ENCODE data around the gene TRPC4AP.

The TRPC4AP gene

DNA sequence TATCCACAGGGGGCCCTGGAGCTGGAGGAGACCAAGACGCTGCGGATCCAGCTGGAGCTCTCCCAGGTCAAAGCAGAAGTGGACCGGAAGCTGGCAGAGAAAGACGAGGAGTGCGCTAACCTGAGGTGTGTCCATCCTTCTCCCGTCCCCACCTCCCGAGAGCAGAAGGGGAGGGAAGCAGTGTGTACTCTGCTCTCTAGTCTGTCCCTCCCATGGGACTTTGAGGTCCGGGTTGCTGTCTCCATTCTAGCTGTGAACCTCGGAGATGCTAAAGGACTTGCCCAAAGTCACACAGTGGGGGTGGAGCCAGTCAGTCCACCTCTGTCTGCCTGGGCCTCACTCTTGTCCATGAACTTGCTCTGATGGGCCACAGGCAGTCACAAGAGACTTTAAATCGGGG is 92.8 kb downstream of the TRPC4AP start:
- no peak for DNase-seq

DNA sequence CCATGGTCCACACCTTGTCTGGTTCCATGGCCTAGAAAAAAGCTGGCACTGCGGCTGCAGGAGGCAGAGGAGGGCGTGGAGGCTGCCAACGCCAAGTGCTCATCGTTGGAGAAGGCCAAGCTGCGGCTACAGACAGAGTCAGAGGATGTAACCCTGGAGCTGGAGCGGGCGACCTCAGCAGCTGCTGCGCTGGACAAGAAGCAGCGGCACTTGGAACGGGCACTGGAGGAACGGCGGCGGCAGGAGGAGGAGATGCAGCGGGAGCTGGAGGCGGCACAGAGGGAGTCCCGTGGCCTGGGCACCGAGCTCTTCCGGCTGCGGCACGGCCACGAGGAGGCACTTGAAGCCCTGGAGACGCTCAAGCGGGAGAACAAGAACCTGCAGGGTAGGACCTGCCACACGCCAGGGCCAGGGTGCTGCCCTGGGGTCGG is 93.6 kb downstream of the TRPC4AP start:
- DNase-seq = no peak

DNA sequence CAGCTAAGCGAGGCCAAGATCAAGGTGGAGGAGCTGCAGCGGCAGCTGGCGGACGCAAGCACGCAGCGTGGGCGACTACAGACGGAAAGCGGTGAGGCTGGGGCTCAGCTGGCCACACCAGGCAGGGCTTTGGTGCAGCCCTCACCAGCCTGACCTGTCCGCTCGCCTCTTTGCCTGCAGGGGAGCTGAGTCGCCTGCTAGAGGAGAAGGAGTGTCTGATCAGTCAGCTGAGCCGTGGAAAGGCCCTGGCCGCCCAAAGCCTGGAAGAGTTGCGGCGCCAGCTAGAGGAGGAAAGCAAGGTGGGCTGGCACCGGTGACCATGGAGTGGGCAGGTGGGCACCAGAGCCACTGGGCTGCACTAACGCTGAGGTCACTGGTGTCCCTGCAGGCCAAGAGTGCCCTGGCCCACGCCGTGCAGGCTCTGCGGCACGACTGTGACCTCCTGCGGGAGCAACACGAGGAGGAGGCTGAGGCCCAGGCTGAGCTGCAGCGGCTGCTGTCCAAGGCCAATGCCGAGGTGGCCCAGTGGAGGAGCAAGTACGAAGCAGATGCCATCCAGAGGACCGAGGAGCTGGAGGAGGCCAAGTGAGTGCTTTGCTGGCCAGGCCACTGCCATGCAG is 94.2 kb downstream of the TRPC4AP start:
- no peak for DNase-seq

DNA sequence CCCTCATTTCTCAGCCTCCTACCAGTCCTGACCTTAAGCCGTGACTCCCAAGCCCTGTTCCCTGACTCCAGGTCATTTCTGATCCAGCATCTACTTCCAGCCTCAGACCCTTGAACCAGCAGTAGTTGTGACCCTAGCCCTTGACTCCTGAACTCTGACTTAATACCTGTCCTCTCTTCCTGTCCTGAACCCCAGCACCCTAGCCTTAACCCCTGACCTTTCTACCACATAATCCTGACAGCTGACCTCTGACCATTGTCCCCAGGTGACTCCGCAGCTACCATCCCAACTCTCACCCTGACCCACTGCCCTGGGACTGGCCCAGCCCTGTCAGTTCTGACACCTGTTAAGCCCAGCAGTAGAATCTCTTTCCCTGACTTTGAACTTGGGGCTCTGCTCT is 94.8 kb downstream of the TRPC4AP start:
- DNase-seq = no peak

DNA sequence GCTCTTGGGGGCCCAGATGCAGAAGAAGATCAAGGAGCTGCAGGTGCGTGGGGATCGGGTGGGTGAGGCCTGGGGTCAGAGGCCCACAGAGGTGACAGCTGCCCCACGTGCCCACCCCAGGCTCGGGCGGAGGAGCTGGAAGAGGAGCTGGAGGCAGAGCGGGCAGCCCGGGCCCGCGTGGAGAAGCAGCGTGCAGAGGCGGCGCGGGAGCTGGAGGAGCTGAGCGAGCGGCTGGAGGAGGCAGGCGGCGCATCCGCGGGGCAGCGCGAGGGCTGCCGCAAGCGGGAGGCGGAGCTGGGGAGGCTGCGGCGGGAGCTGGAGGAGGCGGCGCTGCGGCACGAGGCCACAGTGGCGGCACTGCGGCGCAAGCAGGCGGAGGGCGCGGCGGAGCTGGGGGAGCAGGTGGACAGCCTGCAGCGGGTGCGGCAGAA is 95.5 kb downstream of the TRPC4AP start:
- no peak for DNase-seq

DNA sequence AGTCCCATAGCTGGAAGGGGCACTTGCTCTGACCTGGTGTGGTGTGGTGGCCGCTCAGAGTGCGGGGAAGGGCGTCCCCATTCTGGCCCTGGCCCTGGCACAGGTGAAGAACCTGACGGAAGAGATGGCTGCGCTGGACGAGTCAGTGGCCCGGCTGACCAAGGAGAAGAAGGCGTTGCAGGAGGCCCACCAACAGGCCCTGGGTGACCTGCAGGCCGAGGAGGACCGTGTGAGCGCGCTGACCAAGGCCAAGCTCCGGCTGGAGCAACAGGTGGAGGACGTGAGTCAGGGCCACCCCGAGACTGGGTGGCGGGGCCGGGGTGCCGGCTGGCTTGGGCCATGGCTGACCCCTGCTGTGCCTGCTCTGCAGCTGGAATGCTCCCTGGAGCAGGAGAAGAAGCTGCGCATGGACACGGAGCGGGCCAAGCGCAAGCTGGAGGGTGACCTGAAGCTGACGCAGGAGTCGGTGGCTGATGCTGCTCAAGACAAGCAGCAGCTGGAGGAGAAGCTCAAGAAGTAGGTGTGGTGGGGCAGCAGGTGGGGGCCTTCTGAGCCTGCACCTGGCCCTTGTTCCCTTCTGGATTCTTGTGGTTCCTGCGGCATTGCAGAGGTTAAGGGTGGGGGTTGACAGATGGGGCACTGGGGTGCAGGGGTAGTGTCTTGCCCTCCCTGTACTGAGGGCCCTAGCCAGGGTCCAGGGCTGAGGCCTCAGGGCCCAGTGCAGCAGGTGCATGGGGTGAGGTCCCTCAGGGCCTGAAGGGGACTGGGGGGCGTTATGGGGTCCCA is 96.2 kb downstream of the TRPC4AP start:
- no peak for DNase-seq

DNA sequence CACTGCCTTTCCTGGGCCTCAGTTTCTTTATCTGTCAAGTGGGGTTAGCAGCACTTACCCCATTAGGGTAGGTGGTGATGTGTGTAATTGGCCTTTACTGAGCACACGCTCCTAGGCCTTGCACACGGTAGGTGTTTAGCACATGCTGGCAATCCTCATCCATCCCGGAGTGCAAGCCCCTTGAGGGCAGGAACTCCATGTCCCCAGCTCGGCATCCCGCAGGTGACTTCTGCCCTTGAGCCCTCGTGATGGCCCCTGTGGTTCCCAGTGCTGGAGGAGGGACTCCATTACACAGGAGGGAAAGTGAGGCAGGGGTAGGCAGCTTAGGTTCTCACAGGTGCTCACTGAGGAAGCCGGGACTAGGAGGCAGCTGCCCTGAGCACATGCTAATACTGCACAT is 96.9 kb downstream of the TRPC4AP start:
- no peak for DNase-seq

DNA sequence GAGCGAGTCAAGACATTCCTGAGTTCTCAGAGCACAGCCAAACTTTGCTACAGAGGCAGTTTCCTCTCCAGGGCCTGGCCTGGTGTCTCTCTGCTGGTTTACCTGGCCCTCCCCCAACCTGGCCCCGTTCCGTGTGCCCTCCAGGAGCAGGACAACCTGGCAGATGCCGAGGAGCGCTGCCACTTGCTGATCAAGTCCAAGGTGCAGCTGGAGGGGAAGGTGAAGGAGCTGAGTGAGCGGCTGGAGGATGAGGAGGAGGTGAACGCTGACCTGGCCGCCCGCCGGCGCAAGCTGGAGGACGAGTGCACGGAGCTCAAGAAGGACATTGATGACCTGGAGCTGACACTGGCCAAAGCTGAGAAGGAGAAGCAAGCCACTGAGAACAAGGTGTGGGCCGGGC is 97.4 kb downstream of the TRPC4AP start:
- no peak for DNase-seq

DNA sequence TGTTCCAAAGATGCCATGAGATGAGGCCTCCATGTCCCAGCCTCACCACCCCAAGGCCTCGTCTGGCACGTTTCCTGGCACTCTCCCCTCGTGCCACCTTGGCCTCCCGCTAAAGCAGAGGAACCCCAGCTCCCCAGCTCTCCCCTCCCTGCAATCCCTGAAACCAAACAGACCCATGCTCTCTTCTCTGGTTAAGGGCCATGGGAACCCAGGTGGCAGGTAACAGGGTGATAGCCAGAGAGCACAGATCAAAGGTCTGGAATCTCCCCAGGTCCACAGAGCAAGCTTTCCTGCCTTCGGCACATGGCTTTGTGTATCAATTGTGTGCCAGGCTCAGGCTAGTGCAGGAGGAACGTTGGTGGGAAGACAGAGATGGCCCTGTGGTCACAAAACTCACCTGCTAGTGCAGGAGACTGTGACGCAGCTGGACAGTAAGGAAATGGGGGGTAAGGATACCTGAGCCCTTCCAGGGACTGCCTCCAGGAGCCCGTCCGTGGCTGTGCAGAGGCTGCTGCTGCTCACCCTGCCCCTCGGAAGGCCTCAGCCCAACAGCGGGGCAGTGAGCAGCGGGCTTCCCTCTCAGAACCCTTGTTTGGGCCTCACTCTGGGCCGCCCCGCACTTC is 98.0 kb downstream of the TRPC4AP start:
- no peak for DNase-seq

DNA sequence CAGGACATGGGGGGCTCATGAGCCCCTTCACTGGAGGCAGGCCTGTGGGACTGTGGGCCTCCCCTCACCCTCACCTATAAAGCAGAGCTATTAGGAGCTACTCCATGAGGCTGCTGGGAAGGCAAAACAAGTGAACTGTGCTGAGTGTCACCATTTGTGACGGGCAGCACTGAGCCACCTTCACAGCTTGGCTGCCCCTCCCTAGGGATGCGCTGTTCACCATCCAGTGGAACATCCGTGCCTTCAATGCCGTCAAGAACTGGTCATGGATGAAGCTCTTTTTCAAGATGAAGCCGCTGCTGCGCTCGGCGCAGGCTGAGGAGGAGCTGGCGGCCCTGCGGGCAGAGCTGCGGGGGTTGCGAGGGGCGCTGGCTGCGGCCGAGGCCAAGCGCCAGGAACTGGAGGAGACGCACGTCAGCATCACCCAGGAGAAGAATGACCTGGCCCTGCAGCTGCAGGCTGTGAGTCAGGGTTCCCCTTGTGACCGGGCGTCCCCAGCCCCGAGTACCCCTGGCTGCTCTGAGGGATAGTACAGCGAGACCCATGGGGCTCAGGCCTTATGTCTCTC is 98.6 kb downstream of the TRPC4AP start:
- no peak for DNase-seq

DNA sequence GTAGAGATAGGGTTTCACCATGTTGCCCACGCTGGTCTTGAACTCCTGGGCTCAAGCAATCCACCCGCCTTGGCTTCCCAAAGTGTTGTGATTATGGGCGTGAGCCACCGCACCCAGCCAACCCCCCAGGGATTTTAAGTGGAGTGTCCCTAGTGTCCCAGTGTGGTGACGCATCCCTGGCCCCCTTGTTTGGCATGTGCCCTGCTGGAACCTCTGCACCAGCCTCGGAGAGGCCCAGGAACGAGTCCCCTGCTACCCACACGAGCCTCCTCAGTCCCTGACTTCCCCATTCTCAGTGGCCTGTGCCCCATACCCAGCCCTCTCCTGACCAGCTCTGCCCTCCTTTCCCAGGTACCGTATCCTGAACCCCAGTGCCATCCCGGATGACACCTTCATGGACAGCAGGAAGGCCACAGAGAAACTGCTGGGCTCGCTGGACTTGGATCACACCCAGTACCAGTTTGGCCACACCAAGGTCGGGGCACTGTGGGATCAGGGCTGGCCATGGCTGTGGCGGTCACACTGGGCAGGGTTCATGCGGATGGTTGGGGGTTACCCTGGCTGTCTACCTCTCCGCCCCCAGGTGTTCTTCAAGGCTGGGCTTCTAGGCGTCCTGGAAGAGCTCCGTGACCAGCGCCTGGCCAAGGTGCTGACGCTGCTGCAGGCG is 99.7 kb downstream of the TRPC4AP start:
- no peak for DNase-seq

DNA sequence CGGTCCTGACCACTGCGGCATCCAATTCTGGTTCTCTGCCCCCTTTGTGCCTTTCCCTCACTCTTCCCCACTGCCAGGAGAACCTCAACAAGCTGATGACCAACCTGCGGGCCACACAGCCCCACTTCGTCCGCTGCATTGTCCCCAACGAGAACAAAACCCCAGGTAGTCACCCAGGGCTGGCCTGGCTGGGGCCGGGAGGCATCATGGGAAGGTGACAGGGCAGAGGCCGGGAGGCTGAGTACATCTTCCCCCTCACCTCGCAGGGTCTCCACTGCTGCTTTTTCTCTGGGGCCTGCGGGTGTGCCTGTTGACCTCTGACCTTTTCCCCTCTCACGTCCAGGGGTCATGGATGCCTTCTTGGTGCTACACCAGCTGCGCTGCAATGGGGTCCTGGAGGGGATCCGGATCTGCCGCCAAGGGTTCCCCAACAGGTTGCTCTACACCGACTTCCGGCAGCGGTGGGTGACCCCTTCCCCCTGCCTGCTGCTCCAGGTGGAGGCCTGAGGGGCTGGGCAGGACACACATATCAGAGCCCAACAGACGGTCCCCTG is 101.9 kb downstream of the TRPC4AP start:
- no peak for DNase-seq

DNA sequence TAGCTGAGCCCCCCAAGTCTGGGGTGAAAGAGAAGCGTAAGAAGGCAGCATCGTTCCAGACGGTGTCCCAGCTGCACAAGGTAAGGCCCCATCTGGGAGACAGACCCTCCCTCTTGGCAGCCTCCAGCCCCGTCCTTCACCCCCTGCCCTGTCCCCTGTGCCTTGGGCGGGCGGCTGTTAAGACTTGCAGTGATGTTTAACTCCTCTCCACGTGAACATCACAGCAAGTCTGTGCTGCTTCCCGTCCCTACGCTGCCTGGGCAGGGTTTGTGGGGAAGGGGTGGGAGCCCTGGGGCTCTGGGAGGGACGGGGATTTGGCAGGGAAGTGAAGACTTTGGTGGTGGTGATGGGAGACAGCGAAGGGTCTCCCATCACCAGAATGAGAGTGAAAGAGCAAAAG is 102.4 kb downstream of the TRPC4AP start:
- DNase-seq = no peak

DNA sequence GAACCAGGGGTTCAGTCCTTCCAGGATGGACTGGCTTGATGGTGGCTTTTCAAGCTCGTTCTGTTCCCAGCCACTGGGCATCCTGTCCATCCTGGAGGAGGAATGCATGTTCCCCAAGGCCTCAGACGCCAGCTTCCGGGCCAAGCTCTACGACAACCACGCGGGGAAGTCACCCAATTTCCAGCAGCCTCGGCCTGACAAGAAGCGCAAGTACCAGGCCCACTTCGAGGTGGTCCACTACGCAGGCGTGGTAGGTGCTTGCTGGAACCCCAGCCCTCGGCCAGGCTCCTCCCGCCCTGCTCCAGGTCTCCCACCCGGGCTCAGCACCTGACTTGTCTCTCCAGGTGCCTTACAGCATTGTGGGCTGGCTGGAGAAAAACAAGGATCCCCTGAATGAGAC is 102.9 kb downstream of the TRPC4AP start:
- DNase-seq = no peak

DNA sequence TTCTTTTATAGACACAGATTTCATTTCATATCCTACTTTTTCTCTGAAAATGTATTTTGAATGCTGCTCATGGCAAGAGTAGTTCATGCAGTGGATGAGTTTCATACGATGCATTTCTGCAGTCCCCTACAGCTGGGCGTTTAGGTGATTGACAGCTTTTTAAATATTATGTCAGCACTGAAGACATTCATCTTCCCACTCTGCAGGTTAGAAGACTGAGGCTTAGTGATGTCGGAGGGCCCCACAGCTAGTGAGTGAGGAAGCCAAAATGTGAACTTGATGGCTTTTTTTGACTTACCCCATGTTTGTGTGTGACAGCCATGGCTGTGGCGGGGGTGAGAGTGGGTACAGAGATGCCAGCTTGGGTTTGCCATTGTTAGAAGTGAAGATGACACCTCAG is 103.5 kb downstream of the TRPC4AP start:
- no peak for DNase-seq

DNA sequence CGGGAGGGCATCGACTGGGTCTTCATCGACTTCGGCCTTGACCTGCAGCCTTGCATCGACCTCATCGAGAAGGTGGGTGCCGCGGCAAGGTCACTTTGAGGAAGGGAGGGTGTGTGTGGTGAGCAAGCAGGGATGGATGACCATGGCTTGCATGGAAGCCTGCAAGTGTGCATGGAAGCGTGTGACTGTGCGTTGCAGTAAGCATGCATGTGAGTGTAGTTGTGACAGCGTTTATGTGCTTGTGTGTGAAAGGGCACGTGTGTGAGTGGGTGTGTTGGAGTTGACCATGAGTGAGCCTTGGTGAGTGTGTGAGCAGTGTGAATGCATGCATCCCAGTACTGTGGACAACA is 104.4 kb downstream of the TRPC4AP start:
- peak; percentile 20 for DNase-seq

DNA sequence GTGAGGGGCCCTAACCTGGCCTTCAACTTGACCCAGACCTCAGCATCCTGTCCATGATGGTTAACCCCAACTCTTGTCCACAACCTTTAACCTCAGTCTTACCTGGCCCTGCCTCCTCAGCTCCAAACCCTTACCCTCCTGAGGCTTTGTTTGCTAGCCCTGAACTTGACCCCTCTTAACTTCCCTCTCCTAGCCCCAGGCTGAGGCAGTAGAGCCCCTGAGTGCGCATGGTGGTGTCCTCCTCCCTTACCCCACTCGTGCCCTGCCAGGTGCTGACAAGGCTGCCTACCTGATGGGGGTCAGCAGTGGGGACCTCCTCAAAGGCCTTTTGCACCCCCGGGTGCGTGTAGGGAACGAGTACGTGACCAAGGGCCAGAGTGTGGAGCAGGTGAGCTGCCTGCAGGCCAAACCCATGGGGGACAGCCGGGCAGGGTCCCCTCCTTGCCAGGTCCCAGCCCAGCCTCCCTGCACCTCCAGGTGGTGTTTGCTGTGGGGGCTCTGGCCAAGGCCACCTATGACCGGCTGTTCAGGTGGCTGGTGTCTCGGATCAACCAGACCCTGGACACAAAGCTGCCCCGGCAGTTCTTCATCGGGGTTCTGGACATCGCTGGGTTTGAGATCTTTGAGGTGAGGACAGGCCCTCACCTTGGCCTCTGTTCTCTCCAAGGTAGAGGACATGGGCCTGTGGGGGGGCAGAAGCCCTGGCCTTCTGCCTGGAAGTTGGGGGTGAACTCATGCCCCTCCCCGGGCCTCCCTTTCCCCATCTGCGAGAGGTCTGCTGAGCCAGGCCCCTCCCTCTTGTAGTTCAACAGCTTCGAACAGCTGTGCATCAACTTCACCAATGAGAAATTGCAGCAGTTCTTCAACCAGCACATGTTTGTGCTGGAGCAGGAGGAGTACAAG is 105.1 kb downstream of the TRPC4AP start:
- no peak for DNase-seq

DNA sequence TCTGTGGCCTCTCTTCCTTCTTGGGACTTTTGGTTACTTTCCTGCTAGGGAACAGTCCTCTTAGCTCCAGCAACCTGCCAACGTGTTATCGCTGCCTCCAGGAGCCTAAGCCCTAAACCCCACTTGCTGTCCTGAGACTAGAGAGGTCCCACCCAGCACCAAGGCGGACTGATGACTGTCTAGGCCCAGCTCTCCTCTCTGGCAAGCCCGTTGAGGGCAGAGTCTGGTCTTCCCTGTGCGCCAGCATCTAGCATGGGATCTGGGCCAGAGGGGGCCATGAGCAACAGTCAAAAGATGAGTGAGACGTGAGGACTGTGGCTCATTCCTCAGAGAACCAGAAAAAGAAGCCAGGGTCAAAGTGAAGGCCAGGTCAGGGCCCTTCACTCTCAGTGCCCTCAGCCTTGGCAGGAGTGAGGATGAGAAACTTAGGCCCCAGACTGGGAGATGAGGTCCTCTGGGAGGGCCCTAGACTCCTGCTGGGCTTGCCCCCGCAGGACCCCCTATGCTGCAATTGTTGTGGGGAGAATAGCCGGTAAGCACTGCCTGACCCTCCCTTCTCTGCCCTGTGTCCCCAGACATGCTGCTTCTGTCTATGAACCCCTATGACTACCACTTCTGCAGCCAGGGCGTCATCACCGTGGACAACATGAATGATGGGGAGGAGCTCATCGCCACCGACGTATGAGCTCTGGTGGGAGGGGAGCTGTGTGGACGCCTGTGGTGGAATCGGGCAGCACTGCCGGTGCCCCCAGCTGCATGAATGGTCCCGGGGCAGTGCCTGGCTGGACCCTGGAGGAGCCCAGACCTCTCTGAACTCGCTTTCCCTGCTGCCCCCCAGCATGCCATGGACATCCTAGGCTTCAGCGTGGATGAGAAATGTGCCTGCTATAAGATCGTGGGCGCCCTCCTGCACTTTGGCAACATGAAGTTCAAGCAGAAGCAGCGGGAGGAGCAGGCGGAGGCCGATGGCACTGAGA is 106.0 kb downstream of the TRPC4AP start:
- peak; percentile 26 for DNase-seq

DNA sequence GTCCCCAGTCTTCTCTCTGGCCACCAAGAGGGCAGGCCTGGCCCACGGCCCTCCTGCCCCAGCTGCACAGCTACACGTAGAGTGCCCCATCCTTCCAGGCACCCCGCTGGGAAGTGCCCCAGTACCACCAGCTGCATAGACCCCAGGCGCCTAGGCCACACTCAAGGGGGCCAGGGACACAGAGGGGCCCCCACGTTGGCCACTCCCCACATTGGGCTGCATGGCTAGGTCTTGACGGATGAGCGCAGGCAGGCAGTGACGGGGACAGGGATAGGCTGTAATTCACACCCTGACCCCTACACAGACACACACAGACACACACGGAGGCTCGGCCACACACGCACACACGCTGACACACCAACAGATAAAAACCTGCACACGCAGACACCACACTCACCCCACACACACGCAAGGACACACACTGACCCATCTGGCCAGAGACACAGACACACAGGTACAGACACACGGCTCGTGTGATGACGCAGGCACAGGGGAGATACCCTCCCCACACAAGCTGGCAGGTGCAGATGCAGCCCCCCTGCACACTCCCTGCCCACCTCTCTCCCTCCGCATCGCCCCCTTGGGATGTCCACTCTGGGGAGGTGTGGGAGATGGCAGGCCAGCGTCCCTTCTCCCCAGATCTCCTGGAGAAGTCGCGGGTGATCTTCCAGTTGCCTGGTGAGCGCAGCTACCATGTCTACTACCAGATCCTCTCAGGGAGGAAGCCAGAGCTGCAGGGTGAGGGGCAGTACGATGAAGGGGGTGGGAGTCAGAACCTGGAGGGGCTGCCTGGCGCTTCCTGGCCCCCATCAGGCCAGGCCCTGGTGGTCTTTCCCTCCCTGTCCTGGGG is 106.9 kb downstream of the TRPC4AP start:
- no peak for DNase-seq

DNA sequence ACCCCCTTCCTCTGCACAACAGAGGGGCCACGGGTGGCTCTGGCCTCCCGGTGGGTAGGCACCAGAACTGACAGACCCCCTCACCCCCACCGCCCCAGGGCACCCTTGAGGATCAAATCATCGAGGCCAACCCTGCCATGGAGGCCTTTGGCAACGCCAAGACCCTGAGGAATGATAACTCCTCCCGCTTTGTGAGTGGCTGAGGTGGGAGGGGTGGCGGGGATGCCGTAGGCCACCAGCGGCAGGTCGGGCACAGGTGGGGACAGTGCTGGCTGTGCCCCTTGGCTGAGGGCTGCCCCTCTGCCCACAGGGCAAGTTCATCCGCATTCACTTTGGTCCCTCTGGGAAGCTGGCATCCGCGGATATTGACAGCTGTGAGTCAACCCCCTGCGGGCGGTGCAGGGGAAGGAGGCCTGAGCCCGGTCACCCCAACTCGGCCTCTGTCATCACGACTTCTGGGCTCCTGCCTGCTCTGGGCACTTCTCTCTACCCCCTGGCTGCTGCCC is 107.8 kb downstream of the TRPC4AP start:
- DNase-seq = no peak
